Mammary epithelial cell (primary cell): ENCODE results near the gene PYCR2.

ENCODE experiments used
- CTCF ChIP-seq, 2 donors: IDR thresholded peaks in 1 of 2; conservative IDR thresholded peaks in 1 of 2; 2 replicates each; pipeline ENCODE4 v1.5.1; 2011 to 2012; ENCODE audit warnings: inconsistent platforms in 2 of 2, low read length in 2 of 2, mild to moderate bottlenecking in 2 of 2, control low read depth in 1 of 2, low read depth in 1 of 2; ENCODE audit not compliant: insufficient read depth in 1 of 2; ENCODE audit errors: extremely low read depth in 1 of 2
- EZH2 ChIP-seq: IDR thresholded peaks from 2 replicates; pipeline ENCODE4 v1.6.1; 2012; ENCODE audit warnings: low read length, inconsistent platforms, borderline replicate concordance

GRCh38 chr1:225943582-225943981 is 19.5 kb upstream of the PYCR2 start:
- TF ChIP-seq CTCF (conservative IDR thresholded peaks at IDR 0.05 in 1 of 2, IDR thresholded peaks at IDR 0.05 in 1 of 2; ENCODE audit: extremely low read depth in 1 of 2, insufficient read depth in 1 of 2, low read depth in 1 of 2, low read length in 2 of 2) (no peak), EZH2 (no peak)
